ENCODE results near the gene ACTR1B.
"Not testable (repeated sequence)": the region's sequence is repeated elsewhere in the genome, so short reads cannot be mapped to it uniquely, and the experiment has no call there.

The ACTR1B gene

GRCh38 chr2:97663962-97664635, at the start of gene ACTR1B:
Gene ACTR1B, minus strand, starts transcription at chr2:97664044. Its CDS starts 154 bp downstream, at chr2:97663890.
- peak; percentile 96 for DNase-seq

DNA sequence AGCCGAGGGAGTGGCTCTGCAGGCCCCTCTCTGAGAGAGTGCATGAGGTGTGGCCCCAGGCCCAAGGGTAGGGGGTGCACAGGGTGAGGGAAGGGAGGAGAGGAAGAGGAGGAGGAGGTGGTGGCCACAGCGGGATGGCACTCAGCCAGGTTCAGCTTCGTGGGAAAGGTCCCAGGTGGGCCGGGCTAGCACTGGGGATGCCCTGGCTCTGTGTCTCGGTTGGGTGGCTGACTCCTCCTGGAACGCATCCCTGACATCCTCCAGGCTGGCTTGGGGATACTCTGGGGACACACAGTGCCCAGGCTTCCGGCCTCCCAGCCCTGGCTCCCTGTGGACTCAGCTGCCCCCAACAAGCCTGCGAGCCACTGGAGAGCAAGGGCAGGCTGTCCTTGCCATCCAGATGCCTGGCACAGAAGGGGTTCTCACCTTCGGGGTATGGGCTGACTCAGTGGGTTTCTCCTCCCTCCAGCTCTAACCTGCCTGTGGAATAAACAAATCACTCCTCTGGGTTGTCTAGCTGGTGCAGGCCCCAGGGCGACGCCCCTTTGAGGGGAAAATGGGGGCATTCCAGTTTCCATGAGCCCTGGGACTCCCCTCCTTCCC, 49.0 kb upstream of the ACTR1B start:
- DNase-seq, result no peak

GRCh38 chr2:97712175-97712574, 48.3 kb upstream of the ACTR1B start:
- DNase-seq, result not testable (repeated sequence)

- no peak for DNase-seq
Measured at GRCh38 chr2:97711394-97711711, 47.5 kb upstream of the ACTR1B start.

GRCh38 chr2:97708608-97709007, 44.8 kb upstream of the ACTR1B start:
- DNase-seq, result no peak

- DNase-seq, result no peak
Measured at GRCh38 chr2:97708048-97708380, 44.2 kb upstream of the ACTR1B start.

DNA sequence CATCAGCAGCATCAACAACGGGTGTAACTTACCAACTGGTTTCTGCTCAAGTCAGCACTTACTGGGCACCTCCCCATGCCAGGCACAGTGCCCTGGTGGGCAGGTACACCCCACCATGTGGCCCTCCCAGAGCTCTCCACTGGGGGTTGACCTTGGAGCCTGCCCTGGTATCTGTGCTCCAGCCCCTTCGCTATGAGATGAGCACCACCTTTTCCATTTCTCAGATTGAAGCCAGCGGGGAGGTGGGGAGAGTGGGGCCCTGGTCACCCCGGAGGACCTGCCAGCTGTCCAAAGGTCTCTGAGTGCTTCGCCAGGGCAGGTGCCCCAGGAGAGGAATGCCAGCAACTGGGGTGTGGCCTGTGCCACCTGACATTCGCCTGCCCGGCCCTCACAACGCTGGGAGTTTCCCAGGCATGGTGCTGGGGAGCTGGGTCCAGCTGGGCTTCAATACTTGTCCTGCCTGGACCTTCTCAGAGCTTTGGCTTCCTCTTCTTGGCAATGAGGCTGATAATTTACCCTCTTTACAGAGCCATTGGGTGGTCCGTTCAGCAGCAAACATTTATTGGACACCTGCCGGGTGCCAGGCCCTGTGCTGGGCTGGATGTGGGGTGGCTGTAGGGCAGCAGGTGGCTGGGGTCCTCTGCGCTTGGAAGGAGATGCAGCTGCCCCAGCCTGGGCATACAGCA, 43.7 kb upstream of the ACTR1B start:
- no peak for DNase-seq

DNA sequence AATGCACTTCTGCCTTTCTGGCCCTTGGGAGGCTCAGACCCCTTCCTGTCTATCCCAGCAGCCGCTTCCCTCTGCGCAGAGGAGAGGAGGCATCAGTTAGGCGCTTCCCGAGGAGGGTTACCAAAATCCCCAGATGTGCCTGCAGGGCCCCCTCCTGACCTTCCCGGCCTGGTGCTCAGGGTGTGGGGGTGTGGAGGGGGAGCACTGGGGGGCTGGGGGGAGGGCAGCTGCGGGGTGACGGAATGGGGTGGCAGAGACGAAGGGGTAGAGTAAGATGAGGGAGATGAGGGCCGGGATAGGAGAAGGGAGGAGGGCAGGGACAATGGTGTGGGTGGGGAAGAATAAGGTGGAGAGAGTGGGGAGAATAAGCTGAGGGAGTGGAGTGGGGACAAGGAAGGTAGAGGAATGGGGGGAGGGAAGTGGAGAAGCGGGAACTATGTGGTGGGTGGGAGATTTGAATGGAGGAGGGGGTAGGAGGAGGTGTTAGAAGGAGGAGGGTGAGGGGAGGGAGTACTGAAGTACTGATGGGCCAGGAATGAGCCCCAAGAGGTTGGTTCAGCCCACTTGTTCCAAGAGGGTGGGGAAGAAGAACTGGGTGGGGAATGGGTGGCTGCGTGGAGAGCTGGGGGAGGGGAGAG, 43.0 kb upstream of the ACTR1B start:
- DNase-seq, result no peak

DNA sequence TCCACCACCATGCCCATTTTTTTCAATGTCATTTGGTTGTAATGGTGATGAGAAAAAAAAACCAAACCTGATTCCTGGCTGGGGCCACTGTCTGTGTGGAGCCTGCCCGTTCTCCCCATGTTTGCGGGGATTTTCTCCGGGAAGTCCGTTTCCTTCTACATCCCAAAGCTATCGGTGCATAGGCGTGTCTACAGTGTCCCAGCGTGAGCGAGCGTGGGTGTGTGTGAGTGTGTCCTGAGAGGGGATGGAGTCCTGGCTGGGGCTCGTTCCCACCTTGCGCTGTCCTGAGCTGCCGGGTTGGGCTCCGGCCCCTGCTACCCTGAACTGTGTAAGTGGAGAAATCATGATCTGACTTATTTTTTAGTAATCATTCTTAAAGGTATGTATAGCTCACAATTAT, 42.3 kb upstream of the ACTR1B start:
- DNase-seq, result no peak

GRCh38 chr2:97704989-97705388, 41.1 kb upstream of the ACTR1B start:
- DNase-seq, result no peak

GRCh38 chr2:97703741-97704140, 39.9 kb upstream of the ACTR1B start:
- no peak for DNase-seq

- DNase-seq, result no peak
Measured at GRCh38 chr2:97702731-97703470, 39.1 kb upstream of the ACTR1B start.

DNA sequence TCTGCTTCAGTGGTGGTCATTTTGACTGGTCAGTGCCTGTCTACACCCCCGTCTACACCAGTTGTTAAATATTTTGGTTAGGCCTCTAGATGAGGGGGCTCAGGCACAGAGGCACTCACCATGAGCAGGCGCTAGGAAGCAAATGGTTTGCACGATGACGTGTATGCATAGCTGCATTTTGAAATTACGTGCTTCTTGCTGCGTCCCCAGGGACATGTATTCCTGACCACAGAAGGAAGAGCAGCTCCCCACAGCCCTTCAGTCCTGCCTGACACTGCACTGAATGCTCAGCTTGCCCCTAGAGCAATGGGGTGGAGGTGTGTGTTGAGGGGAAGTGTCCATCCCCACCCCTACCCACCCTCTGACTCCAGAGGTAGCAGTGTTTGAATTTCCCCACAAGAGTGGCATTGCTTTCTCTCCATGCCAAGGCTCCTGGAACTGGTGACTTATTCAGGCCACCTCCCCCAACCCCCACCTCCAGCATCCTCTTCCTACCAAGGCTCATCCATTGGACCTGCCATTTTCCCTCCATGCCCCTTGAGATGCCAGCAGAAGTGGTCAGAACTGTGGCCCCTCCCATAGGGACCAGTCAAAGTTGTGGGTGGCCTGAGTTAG, 38.1 kb upstream of the ACTR1B start:
- no peak for DNase-seq

- no peak for DNase-seq
Measured at GRCh38 chr2:97701186-97701585, 37.3 kb upstream of the ACTR1B start.

DNA sequence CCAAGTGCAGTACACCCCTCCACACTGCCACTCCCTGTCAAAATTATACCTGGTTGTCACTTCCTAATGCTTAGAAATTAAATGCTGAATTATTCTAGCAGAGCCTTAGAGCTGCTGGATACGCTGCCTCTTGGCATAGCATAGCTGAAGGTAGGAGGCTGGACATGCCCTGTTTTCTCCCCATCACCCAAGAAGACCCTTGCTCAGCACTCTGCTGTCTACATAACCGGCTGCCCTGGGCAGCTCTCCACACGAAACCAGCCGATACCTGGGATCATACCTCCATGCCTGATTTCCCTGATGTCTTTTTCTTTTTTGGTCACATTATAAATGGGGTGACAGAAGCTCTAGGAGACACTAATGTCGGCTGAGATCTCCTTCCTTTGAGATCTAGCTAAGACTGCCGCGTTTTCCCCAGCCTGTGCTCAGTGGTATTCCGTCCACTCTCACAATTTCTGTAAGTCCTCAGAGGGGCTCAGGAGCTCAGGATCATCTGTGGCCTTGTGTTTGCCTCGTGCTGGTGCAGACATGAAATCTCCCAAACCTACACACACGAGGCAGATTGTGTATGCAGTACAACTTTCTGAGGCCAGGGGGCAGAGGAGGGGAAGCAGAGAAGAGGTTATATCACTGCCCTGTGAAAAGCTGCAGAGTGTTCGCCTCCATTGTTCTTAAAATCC, 36.1 kb upstream of the ACTR1B start:
- DNase-seq, result peak; percentile 12

GRCh38 chr2:97698530-97698929, 34.7 kb upstream of the ACTR1B start:
- DNase-seq, result no peak

DNA sequence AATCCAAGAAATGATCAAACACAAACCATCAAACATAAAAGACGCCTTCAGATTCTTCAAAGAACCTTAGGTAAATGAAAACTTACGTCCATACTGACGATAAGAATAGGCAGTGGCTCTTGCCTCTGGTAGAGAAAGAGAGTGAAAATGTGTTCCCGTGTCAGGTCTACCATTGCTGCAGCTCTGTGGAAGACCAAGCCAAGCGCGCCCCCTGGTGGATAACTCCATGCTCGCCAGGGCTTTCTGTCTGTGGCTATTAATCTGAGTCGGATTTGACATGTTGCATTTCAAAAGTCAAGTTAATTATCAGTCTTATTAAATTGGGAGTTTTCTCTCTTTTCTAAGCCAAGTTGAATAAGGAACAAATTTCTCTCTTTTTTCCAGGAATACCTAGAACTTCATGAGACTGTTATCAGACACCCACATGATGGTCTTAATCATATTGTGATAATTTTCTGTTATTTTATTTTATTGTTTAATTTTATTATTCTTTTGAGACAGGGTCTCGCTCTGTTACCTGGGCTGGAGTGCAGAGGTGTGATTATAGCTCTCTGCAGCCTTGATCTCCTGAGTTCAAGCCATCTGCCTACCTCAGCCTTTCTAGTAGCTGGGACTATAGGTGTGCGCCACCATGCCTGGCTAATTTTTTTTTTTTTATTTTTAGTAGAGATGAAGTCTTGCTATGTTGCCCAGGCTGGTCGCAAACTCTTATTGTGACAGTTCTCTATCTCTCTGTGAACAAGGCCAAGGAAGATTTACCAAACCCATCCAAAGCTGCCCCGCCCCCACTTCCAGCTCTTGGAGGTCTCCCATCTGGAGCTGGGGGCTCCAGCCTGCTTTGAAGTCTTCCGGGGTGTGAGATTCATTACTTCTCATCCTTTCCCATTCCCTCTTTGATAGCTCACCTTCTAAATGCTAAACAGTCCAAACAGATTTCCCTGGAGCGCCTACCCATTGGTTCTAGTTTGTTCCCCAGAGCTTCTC, 33.7 kb upstream of the ACTR1B start:
- peak; percentile 60 for DNase-seq

- no peak for DNase-seq
Measured at GRCh38 chr2:97695744-97696143, 31.9 kb upstream of the ACTR1B start.

GRCh38 chr2:97693476-97693875, 29.6 kb upstream of the ACTR1B start:
- DNase-seq, result no peak

- no peak for DNase-seq
Measured at GRCh38 chr2:97691166-97691565, 27.3 kb upstream of the ACTR1B start.

Data from DMS79 (cell line).